Lower lobe of right lung (tissue), 2 donors: ENCODE results near the gene BTBD6. TPM values are rescaled to one million over a fixed set of nuclear protein-coding genes. Genes with fewer than 3 reads are reported as not detected.
A peak's percentile ranks its signal among the peaks of the same experiment; 100 is the strongest.
"Not testable (repeated sequence)": the region's sequence is repeated elsewhere in the genome, so short reads cannot be mapped to it uniquely, and the experiment has no call there.

Experiments used
- ATAC-seq, 2 donors: fragments of 200-7000 bp; cut with Tn5 transposase; one replicate each; pipeline ENCODE4 v1.9.1; 2020 to 2022; ENCODE audit warnings: mild to moderate bottlenecking in 2 of 2, moderate library complexity in 2 of 2
- DNase-seq: peaks from one replicate; pipeline ENCODE4 v3.0.0-alpha.2; 2020
- H3K27ac ChIP-seq: fragments of 200-600 bp; one replicate; pipeline ENCODE4 v1.8.0; 2022
- H3K27me3 ChIP-seq: fragments of 200-600 bp; one replicate; pipeline ENCODE4 v1.8.0; 2022; ENCODE audit warnings: low read depth
- H3K36me3 ChIP-seq: fragments of 200-600 bp; one replicate; pipeline ENCODE4 v1.8.0; 2022; ENCODE audit warnings: mild to moderate bottlenecking
- H3K4me1 ChIP-seq: fragments of 200-600 bp; one replicate; pipeline ENCODE4 v1.8.0; 2022
- H3K4me3 ChIP-seq: fragments of 200-600 bp; one replicate; pipeline ENCODE4 v1.8.0; 2022; ENCODE audit warnings: mild to moderate bottlenecking
- H3K9me3 ChIP-seq: fragments of 200-600 bp; one replicate; pipeline ENCODE4 v1.8.0; 2022
- CTCF ChIP-seq: fragments of 200-600 bp; IDR thresholded peaks from one replicate; pipeline ENCODE4 v1.8.0; 2022; ENCODE audit warnings: antibody characterized with exemption, mild to moderate bottlenecking
- intact Hi-C: fragments of 100-400 bp; cut with DNase I; formaldehyde crosslinking; loops from one replicate; pipeline ENCODE4 v1.11.0; 2022
- total RNA-seq: library from RNA; stranded (reverse); fragmentation: NEBNext Ultra II Directional; extraction: Animal tissue kit (Norgen Biotek cat#: 25700); gene quantifications from one replicate; pipeline ENCODE4 v1.2.1, GENCODE V29; 2021
- donor health status: DM: no; HTN: yes; CAD: no; lungs with severe emphysema.

BTBD6 gene
- total RNA-seq, 1 donor from 2014 or later = 53.0 TPM

GRCh38 chr14:105292826-105293711 is 44.7 kb downstream of the BTBD6 start:
- Histone ChIP-seq H3K36me3 (no peaks in the 10 kb centered on the region), H3K4me3 (no peak overlapping the region), H3K27ac (no peak overlapping the region), H3K9me3 (no peaks in the 10 kb centered on the region), H3K4me1 (peaks cover 32% of the 10 kb centered on the region), H3K27me3 (no peaks in the 10 kb centered on the region)
- ATAC-seq (peak; percentile 20 to 25), DNase-seq (no peak)
- intact Hi-C loops = no loop called here
- TF ChIP-seq CTCF = no peak

DNA sequence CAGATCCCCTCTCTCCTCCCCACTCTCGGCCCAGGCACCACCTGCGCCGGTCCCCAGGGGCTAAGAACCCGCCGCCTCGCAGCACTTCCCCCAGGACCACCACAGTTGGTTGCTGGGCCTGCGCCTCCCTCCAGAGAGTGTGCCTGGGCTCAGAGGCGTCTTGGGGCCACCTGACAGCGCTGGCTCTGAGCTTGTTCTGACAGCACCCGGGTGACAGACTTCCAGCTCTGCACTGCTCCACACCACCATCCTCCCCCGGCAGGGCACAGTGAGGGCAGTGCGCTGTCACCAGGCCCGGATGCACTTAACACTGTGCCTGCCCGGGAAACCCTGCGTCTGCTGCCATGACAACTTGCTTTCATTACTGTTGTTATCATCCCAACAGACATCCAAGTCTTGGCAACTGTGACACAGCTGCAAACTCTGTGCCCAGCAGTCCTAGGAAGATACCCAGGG is 45.8 kb downstream of the BTBD6 start:
- no peaks in the 10 kb centered on the region for H3K36me3 ChIP-seq
- peak overlapping the region; percentile 36 for H3K27ac ChIP-seq
- DNase-seq (no peak), ATAC-seq (peak; percentile 72 to 79)
- no peak for TF ChIP-seq CTCF
- intact Hi-C loops = no loop called here
- H3K9me3 ChIP-seq = no peaks in the 10 kb centered on the region
- no peaks in the 10 kb centered on the region for H3K27me3 ChIP-seq
- H3K4me3 ChIP-seq = no peak overlapping the region
- H3K4me1 ChIP-seq = peaks cover 39% of the 10 kb centered on the region

GRCh38 chr14:105297311-105297710 is 49.0 kb downstream of the BTBD6 start:
- ATAC-seq, DNase-seq, H3K4me3 ChIP-seq, intact Hi-C loops, H3K27ac ChIP-seq, H3K27me3 ChIP-seq, H3K36me3 ChIP-seq, H3K9me3 ChIP-seq: not testable (repeated sequence)
- H3K4me1 ChIP-seq = peaks cover 42% of the 10 kb centered on the region

DNA sequence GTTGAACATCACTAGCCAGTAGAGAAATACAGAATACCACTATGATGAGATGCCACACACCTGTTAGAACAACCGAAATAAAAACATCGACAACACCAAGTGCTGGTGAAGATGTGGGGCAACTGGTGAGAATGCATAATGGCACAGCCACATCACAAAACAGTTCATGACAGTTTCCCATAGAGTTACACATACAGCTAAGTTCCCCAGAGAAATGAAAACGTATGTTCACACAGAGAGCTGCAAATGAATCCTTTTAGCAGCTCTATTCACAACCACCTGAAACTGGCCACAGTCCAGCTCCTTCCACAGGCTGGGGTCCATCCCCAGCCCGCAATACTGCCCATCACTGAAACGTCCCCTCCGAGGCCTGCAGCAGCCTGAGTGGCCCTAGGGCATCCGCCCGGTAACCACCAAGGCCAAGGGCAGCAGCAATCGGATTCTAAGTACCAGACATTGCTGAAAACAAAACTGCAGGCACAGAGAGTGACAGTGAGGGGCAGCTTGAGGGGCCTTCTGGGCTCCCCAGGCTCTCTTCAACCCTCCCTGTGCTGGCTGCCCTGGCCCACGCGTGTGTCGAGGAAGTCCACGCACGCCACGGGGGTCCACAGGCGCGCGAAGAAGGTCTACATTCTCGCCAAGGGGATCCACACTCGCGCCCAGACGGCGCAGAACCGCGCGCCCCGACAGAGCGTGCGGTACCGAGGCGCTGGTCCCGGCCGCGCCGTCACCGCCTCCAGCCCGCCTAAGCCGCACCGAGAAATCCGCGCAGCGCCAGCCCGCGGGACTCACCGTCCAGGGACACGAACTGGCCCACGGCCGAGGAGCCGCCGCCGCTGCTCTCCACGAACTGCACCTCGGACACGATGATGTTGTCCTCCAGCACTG is 51.6 kb downstream of the BTBD6 start:
- Histone ChIP-seq H3K4me3 (peak overlapping the region; percentile 93), H3K4me1 (peaks cover 17% of the 10 kb centered on the region), H3K27me3 (no peaks in the 10 kb centered on the region), H3K27ac (peak overlapping the region; percentile 95), H3K9me3 (no peaks in the 10 kb centered on the region), H3K36me3 (no peaks in the 10 kb centered on the region)
- ATAC-seq = peak; percentile 0 to 1
- DNase-seq = peak; percentile 72
- intact Hi-C loops = no loop called here
- no peak for TF ChIP-seq CTCF

Other genes starting within 250 kb of the BTBD6 start
- gene CDCA4, start 227.4 kb upstream of the BTBD6 start, total RNA-seq = 6.9 TPM
- 7.2 TPM for gene GPR132, start 183.1 kb upstream of the BTBD6 start, total RNA-seq
- gene JAG2, start 79.8 kb upstream of the BTBD6 start, total RNA-seq = 29.2 TPM
- 54.5 TPM for gene NUDT14, start 67.2 kb upstream of the BTBD6 start, total RNA-seq
- 35.7 TPM for gene BRF1, start 52.5 kb downstream of the BTBD6 start, total RNA-seq
- 79.7 TPM for gene PACS2, start 66.2 kb downstream of the BTBD6 start, total RNA-seq
- 3.8 TPM for gene TEX22, start 150.0 kb downstream of the BTBD6 start, total RNA-seq
- 69.7 TPM for gene MTA1, start 171.3 kb downstream of the BTBD6 start, total RNA-seq
- 143 TPM for gene CRIP2, start 226.3 kb downstream of the BTBD6 start, total RNA-seq
- gene CRIP1, start 238.4 kb downstream of the BTBD6 start, total RNA-seq = 237 TPM
- 10.6 TPM for gene TEDC1, start 242.7 kb downstream of the BTBD6 start, total RNA-seq